HK-2 (cell line): ENCODE measurements around the gene AMMECR1.
"Not testable (repeated sequence)": the region's sequence is repeated elsewhere in the genome, so short reads cannot be mapped to it uniquely, and the experiment has no call there.

Experiments used
- DNase-seq: peaks from one replicate; pipeline ENCODE4 v3.0.0-alpha.2; 2018; ENCODE audit not compliant: unreplicated experiment

AMMECR1 gene

DNA sequence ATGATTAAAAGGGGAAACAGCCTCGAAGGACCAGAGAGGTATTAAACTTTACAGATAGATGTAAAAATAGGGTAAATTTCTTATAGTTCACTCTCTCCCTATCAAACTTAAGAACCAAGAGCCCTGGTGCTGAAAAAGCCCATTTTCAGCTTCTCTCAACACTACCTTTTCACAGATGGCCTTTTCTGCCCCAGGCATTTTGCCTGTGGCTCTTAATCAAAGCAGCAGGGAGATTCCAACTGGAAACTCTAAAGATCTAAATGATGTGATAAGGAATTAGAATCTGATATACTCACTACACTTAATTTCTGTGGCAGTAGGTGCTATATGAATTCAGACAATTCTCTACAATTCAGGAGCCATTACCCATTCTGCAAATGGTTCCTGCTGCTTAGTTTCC lies 60.0 kb downstream of the AMMECR1 start:
- no peak for DNase-seq

GRCh38 chrX:110252711-110253110 lies 65.2 kb downstream of the AMMECR1 start:
- no peak for DNase-seq

DNA sequence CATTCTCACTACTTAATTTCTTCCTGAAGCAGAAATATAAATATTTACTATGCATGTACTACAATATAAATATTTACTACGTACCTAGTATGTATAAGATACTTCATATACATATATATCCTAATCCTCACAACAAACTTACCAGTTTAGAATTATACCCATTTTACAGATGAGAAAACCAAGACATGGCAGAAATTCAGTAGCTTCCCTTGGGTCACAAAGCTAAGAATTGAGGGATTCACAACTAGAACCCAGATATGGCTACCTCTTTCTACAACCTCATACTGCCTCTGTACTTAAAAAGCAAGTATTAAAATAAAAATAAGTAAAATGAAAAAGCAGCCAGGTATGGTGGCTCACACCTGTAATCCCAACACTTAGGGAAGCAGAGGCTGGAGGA lies 65.9 kb downstream of the AMMECR1 start:
- DNase-seq: no peak

- no peak for DNase-seq
These were observed 66.4 kb downstream of the AMMECR1 start for GRCh38 chrX:110251526-110251925.

GRCh38 chrX:110250847-110251246 lies 67.0 kb downstream of the AMMECR1 start:
- no peak for DNase-seq

DNA sequence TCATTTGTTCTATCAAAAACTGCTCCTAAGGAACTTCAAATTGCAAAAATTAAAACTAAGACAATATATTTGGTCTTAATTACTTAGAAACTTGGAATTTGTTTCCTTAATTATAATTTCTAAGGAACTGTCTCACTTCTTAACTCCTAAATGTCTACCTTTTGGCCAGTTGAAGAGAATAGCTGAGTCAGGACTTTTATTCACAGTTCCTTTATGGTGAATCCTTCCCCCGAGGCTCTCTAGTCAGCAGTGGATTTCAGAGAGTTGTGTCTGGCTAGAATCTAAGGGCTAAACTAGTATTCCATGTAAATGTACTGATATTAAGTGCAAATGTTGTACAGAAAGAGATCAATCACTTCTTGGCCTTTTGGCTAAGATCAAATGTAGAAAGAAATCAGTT lies 69.3 kb downstream of the AMMECR1 start:
- DNase-seq: no peak

DNA sequence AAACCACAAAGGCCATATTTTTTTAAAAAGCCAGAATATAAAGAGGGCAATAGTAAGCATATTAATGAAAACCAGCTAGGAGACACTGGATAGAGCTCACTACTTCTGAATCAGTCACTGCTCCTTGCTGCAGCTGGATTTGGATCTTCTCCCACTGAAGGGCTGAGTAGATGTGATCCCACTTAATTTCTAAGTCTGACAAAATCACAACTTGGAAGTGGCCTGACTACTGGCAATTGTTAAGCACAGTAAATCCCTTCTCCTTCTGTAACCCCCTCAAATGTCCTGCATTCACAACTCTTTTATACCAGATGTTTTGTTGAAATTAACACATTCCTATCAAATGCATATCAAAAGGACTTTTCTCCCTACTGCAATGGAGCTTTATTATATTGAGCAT lies 72.9 kb downstream of the AMMECR1 start:
- no peak for DNase-seq

- DNase-seq: no peak
These were observed 75.5 kb downstream of the AMMECR1 start for GRCh38 chrX:110242371-110242770.

GRCh38 chrX:110241816-110242215 lies 76.1 kb downstream of the AMMECR1 start:
- DNase-seq: no peak

DNA sequence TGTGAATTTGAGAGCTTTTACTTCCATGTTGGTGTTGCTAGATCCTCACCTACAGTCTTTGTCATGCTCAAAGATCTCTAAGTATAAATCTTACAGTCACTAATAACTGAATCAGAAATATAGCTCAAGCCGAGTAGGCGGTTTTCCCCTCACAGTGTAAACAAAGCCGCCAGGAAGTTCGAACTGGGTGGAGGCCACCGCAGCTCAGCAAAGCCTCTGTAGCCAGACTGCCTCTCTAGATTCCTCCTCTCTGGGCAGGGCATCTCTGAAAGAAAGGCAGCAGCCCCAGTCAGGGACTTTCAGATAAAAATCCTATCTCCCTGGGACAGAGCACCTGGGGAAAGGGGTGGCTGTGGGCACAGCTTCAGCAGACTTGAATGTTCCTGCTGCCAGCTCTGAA lies 79.6 kb downstream of the AMMECR1 start:
- DNase-seq: not testable (repeated sequence)

- DNase-seq: not testable (repeated sequence)
These were observed 86.4 kb downstream of the AMMECR1 start for GRCh38 chrX:110231485-110231884.

DNA sequence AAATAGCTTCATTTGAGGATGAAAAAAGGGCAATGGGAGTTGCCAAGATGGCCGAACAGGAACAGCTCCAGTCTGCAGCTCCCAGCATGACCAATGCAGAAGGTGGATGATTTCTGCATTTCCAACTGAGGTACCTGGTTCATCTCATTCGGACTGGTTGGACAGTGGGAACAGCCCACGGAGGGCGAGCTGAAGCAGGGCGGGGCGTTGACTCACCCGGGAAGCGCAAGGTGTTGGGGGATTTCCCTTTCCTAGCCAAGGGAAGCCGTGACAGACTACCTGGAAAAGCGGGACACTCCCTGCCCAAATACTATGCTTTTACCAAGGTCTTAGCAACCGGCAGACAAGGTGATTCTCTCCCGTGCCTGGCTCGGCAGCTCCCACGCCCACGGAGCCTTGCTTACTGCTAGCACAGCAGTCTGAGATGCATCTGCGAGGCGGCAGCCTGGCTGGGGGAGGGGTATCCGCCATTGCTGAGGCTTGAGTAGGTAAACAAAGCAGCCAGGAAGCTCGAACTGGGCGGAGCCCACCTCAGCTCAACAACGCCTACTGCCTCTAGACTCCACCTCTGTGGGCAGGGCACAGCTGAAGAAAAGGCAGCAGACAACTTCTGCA lies 88.3 kb downstream of the AMMECR1 start:
- not testable (repeated sequence) for DNase-seq

DNA sequence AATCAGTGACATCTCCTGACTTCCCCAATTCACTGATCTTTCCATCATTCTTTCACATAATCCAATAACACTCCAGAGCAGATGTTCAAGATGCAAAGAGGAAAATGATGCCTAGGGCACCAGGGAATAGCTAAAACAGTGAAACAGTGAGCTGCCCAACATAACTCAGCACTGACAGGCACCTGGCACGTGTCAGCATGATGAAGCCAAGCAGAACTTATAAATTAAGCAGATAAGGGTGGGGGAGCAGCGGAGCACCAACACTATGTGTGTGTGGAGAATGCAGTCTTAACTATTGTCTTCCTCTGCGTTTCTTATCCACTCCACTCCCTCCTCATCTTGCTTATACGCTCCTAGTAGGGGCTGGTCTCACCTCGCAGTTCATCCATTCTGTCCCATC lies 89.4 kb downstream of the AMMECR1 start:
- no peak for DNase-seq

DNA sequence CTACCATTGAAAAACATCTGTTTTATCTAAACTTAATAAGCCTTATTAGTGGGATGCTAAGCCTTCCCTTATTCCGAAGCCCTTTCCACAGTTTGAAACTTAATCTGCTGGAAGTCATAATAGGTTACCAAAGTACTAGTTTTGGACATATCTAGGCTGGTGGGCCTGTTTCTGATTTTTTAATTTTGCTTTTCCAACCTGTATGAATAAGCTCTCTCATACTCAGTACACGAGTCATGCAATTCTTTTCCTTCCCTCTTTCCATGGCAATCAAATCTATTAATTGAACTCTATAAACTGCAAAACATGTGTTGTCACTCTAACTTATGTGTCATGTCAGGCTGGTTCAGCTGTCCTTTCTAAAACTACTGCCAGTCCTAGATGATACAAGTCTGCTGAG lies 91.0 kb downstream of the AMMECR1 start:
- DNase-seq: no peak

- no peak for DNase-seq
These were observed 92.8 kb downstream of the AMMECR1 start for GRCh38 chrX:110224926-110225617.

DNA sequence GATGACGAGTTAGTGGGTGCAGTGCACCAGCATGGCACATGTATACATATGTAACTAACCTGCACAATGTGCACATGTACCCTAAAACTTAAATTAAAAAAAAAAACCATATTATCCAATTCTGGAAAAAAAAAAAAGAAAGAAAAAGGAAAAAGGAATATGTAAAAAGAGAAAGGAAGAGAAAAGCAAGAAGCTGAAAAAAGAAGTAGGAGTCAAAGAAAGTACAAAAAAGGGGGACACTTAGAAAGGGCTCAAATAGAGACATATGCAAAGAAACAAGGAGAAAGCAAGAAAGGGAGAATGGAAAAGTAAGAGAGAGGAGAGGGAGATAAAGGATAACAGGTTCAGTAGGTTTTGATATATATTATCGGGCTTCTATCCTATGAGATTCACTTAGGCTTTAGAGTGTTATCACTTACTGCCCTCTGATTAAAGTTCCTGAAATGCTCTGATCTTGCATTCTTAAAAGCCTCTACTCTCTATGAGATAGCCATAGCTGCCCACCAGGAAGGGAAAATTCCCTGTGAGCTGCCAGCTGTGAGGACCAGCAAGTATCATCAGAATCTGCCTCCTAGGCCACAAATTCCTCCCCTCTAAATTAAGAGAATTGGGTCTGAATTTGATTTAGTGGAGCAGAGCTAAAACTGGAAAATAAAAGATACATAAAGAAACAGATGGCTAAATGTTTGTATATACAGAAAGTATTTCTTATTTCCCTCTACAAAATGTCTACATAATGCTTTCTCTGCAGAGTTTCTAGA lies 95.2 kb downstream of the AMMECR1 start:
- no peak for DNase-seq

DNA sequence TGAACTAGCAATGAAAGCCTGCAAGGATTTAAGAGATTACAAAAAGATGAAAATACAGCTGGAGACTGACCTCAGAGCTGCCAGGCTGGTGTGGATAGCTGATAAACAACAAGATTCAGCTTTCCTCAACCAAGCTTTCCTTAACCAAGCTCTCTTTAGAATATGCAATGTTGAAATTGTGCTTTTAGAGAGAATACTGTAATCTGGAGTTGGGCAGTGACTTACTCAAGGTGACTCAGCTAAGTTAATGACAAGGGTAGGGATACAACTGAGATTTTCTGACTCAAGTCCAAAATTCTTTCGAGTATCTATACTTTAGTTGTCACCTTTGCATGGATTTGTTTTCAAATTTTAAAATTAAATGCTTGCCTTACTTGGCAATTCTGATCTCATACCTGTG lies 98.0 kb downstream of the AMMECR1 start:
- DNase-seq: no peak

DNA sequence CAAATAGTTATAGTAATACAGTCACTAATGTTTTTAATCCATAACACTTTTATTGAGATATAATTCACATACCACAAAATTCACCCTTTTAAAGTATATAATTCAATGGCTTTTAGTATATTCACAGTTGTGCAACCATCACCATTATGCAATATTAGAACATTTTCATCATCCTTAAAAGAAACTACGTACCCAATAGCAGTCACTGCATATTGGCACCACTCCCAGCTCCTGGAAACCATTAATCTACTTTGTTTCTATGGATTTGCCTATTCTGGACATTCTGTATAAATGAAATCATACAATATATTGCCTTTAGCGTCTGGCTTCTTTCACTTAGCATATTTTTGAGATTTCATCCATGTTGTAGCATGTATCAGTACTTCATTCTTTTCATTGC lies 99.3 kb downstream of the AMMECR1 start:
- DNase-seq: no peak

DNA sequence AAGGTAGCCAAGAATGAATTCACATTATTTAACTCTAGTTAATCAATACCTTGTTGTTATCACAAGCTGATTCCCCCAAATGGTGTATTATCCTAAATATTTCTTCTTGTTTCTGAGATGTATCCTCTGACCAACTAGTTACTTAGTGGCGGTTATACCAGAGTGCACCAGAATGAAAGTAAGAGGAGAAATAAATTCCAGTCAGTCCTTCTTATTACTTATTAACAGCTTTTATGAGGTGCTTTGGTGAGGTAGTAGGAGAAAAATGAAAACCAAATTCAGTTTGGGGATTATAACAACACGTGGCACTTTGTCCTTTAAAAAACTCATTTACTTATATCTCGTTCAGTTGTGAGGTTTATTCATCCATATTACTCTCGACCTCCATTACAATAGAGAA lies 101.9 kb downstream of the AMMECR1 start:
- DNase-seq: no peak

- no peak for DNase-seq
These were observed 102.5 kb downstream of the AMMECR1 start for GRCh38 chrX:110215411-110215810.

- no peak for DNase-seq
These were observed 103.2 kb downstream of the AMMECR1 start for GRCh38 chrX:110214684-110215083.

- DNase-seq: no peak
These were observed 104.7 kb downstream of the AMMECR1 start for GRCh38 chrX:110213183-110213582.

DNA sequence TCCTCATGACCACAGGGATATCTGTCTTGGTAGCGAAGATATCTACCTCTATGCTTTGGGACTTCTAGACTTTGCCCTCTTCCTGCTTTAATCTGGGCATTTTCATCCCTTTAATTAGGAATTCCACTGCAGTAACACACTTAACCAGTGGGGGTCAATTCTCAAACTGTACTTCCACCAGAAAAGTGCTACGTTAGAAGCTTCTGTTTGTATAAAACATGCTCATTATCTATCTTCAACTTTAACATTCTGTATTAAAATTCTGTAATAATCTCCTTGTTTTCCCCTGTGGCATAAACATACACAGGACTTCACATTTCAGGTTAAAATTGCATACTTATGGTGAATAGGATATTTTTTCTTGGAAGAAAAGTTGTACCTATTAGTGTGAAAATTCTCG lies 105.6 kb downstream of the AMMECR1 start:
- no peak for DNase-seq
